Right ventricle myocardium inferior (tissue), 1 donor: Measurements from ENCODE around the gene ASXL1. TPM values are rescaled to one million over a fixed set of nuclear protein-coding genes. Genes with fewer than 3 reads are reported as not detected.

Experiments used
- ATAC-seq: fragments of 200-7000 bp; cut with Tn5 transposase; one replicate; pipeline ENCODE4 v1.9.1; 2020; ENCODE audit warnings: mild to moderate bottlenecking, moderate library complexity
- DNase-seq: peaks from one replicate; pipeline ENCODE4 v3.0.0; 2021; ENCODE audit errors: missing footprints
- intact Hi-C: fragments of 100-400 bp; cut with DNase I; formaldehyde crosslinking; loops from one replicate; pipeline ENCODE4 v1.11.0; 2022
- total RNA-seq: library from RNA; stranded (reverse); fragmentation: NEBNext Ultra II Directional; extraction: Animal tissue kit (Norgen Biotek cat#: 25700); gene quantifications from one replicate; pipeline ENCODE4 v1.2.1, GENCODE V29; 2021
- donor health status: DM: no; HTN: yes; CAD: no; lungs with severe emphysema.

The ASXL1 gene
- total RNA-seq, 1 donor from 2014 or later: 23.1 TPM

- DNase-seq (peak; percentile 34), ATAC-seq (no peak)
- intact Hi-C loops: loop anchor here (5.0 kb wide), 1 partner anchor 143 kb away; no protein-coding TSS in a partner anchor
Measured at GRCh38 chr20:32480371-32481241, 122.5 kb downstream of the ASXL1 start.

DNA sequence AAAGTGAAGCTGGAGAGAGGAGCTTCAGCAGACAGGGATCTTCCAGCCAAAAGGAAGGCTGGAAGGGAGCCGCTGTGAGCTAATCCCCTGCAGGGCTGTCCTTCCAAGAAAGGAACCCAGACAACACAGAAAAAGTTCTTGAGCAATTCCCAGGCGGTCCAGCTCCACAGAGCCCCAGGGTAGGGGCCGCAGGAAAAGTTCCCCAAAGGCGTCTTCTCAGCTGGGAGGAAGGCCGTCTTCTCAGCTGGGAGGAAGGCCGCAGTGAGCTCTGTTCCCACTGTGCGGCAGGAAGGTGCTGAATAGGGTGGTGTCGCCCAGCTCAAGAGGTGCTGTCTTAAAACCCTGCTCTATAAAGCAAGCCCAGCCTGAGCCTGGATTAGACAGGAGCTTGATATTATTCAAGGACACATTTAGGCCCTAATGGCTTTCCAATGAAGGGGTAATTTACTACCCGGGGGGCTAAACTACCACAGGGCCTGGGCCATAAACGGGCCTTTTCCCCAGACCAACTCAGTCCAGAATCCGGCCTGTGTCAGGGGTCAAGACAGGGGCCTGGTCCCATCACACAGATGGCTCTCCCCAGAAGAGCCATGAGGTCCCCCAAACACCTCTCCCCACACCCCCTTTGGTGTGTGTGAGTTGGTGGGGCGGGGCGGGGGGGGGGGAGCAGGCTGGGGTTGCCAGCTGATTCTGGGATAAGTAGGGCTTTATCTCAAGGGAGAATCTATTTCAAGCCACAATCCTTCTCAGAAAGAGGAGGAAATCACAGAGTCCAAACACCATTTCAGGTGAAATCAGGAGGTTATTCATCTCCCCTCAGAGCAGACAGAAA lies 123.4 kb downstream of the ASXL1 start:
- peak; percentile 62 for DNase-seq
- peak; percentile 25 for ATAC-seq
- intact Hi-C loops: loop anchor here (2.0 to 5.0 kb wide), 2 partner anchors 123 to 144 kb away; partner anchors contain the start of gene ASXL1

DNA sequence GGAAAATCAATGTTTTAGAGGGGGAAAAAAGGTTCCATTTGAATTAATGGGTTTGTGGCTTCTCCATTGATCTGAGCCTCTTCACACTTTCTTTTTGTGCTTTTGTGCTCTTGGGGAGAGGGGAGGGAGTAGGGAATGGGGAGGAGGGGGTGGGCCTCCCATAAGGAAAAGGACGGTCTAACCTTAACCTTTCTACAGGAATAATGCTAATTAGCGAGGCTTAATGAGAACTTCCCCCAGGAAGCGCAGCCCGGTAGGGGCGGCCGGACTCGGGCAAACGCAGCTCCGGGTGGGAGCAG lies 124.0 kb downstream of the ASXL1 start:
- intact Hi-C loops: loop anchor here (2.0 to 5.0 kb wide), 2 partner anchors 123 to 145 kb away; partner anchors contain the start of gene ASXL1
- ATAC-seq: no peak

GRCh38 chr20:32482442-32483261 lies 124.5 kb downstream of the ASXL1 start:
- peak; percentile 87 for DNase-seq
- ATAC-seq: peak; percentile 27
- intact Hi-C loops: loop anchor here (2.0 to 5.0 kb wide), 2 partner anchors 124 to 145 kb away; partner anchors contain the start of gene ASXL1

More for the DNA sequence above, 124.0 kb downstream of the ASXL1 start:
- DNase-seq: no peak

GRCh38 chr20:32483351-32484224 lies 125.5 kb downstream of the ASXL1 start:
- DNase-seq: peak; percentile 81
- ATAC-seq: peak; percentile 36
- intact Hi-C loops: loop anchor here (2.0 to 5.0 kb wide), 2 partner anchors 125 to 146 kb away; partner anchors contain the start of gene ASXL1

- intact Hi-C loops: loop anchor here (5.0 kb wide), 1 partner anchor 147 kb away; no protein-coding TSS in a partner anchor
- DNase-seq: no peak
- peak; percentile 40 for ATAC-seq
Measured at GRCh38 chr20:32484225-32484957, 126.3 kb downstream of the ASXL1 start.

DNA sequence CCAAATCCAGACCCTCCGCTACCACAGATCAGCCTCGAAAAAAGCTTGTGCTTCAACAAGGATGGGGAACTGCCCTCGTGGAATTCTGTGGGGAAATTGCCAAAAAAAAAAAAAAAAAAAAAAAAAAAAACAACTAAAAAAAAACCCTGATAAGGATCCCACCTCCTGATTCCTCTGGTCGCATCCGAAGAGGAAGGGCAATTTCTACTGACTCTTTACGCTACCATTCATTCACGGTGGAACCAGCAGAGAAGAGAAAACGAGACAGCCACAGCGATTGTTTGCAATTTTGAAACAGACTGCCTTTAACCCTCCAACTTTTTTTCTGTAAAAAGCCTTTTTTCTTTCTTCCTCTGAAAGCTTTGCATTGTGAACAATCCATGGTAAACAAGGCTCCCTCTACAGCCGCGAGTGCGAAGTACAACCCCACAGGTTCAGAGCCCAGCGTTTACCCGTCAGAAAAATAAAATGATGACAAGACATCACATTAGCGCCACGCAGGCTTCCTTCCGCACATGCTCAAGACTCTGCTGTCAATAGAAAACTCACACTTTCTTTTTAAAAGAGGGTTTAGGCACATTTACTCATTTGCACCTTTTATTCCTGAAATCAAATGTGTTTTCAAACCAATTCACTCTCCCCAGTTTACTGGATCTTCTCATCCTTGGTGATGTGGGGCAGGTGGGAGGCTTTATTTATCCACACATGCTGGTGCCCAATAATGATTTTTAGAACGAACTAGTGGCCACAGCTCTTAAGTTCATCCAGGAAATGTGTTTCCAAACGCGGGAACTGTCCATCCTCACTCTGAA lies 127.0 kb downstream of the ASXL1 start:
- ATAC-seq: peak; percentile 70
- no peak for DNase-seq
- intact Hi-C loops: loop anchor here (5.0 kb wide), 1 partner anchor 148 kb away; no protein-coding TSS in a partner anchor

- DNase-seq: no peak
- intact Hi-C loops: no loop called here
- ATAC-seq: no peak
Measured at GRCh38 chr20:32485770-32486478, 127.8 kb downstream of the ASXL1 start.

DNA sequence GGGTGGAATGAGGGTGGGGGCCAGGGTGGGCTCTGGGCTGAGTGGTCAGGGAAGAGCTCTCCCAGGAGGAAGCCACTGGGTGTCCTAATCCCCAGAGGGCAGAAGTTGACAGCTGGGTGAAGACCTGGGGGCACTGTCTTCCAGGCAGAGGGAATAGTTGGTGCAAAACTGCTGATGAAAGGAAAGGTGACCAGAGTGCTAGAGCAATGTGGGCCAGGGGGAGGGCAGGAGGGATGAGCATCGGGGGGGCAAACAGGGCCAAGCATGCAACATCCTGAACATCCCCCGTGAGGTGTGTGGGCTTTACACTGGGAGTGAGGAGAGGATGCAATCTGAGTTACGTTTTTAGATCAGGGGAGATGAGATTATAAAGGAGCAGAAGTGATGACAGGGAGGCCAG lies 129.2 kb downstream of the ASXL1 start:
- intact Hi-C loops: no loop called here

GRCh38 chr20:32488066-32488838 lies 130.1 kb downstream of the ASXL1 start:
- DNase-seq (no peak), ATAC-seq (no peak)
- intact Hi-C loops: no loop called here

More for the DNA sequence above, 129.2 kb downstream of the ASXL1 start:
- ATAC-seq (no peak), DNase-seq (no peak)

Other genes starting within 250 kb of the ASXL1 start
- 25.3 TPM for gene TM9SF4, start 248.6 kb upstream of the ASXL1 start, total RNA-seq
- 6.0 TPM for gene PLAGL2, start 150.6 kb upstream of the ASXL1 start, total RNA-seq
- 24.5 TPM for gene POFUT1, start 150.5 kb upstream of the ASXL1 start, total RNA-seq
- gene KIF3B, start 80.7 kb upstream of the ASXL1 start, total RNA-seq: 9.6 TPM
- gene NOL4L, start 227.0 kb downstream of the ASXL1 start, total RNA-seq: 4.3 TPM